Neural cell (in vitro differentiated cells): ENCODE measurements around the gene RNLS. TPM values are rescaled to one million over a fixed set of nuclear protein-coding genes. Genes with fewer than 3 reads are reported as not detected.

Experiments
- H2AFZ ChIP-seq: fragments of 200-600, 300-800 bp; sonication (generic), shearing (Covaris generic); 2 replicates; pipeline ENCODE4 v1.6.0; 2014; ENCODE audit warnings: low read depth, mild to moderate bottlenecking, antibody characterized with exemption, low read length, moderate library complexity
- H3F3A ChIP-seq: fragments of 200-600 bp; shearing (Covaris generic); 2 replicates; pipeline ENCODE4 v1.6.1; 2016; ENCODE audit warnings: mild to moderate bottlenecking, moderate library complexity, mixed read lengths, antibody characterized with exemption, low read length; ENCODE audit not compliant: insufficient read depth, poor library complexity, severe bottlenecking
- H3K27ac ChIP-seq: fragments of 200-600, 300-800 bp; sonication (generic), shearing (Covaris generic); 2 replicates; pipeline ENCODE4 v1.5.1; 2014; ENCODE audit warnings: mild to moderate bottlenecking, low read length, moderate library complexity
- H3K27me3 ChIP-seq: fragments of 300-800, 200-600 bp; sonication (generic), shearing (Covaris generic); 2 replicates; pipeline ENCODE4 v1.6.0; 2014; ENCODE audit warnings: mild to moderate bottlenecking, low read depth, low read length, moderate library complexity; ENCODE audit not compliant: insufficient read depth
- H3K36me3 ChIP-seq: fragments of 300-800, 200-600 bp; sonication (generic), shearing (Covaris generic); 2 replicates; pipeline ENCODE4 v1.5.1; 2014; ENCODE audit warnings: mild to moderate bottlenecking, antibody characterized with exemption, low read length, moderate library complexity; ENCODE audit not compliant: insufficient read depth
- H3K4me2 ChIP-seq: fragments of 300-800, 200-600 bp; sonication (generic), shearing (Covaris generic); 2 replicates; pipeline ENCODE4 v1.6.0; 2014; ENCODE audit warnings: mild to moderate bottlenecking, low read length
- H3K4me3 ChIP-seq: fragments of 300-800, 200-600 bp; sonication (generic), shearing (Covaris generic); 2 replicates; pipeline ENCODE4 v1.5.1; 2014; ENCODE audit warnings: mild to moderate bottlenecking, low read length, moderate library complexity
- H3K79me2 ChIP-seq: fragments of 200-600 bp; shearing (Covaris generic); replicated peaks from 2 replicates; pipeline ENCODE4 v1.6.0; 2014; ENCODE audit warnings: mild to moderate bottlenecking, low read length, moderate library complexity; ENCODE audit not compliant: insufficient read depth
- H3K9ac ChIP-seq: fragments of 300-800, 200-600 bp; sonication (generic), shearing (Covaris generic); 2 replicates; pipeline ENCODE4 v1.6.1; 2016; ENCODE audit warnings: mild to moderate bottlenecking, low read length, mixed read lengths
- H3K9me2 ChIP-seq: fragments of 200-600 bp; shearing (Covaris generic); 2 replicates; pipeline ENCODE4 v1.6.1; 2016; ENCODE audit warnings: mild to moderate bottlenecking, low read length, mixed read lengths; ENCODE audit not compliant: insufficient read depth
- H3K9me3 ChIP-seq: fragments of 200-600, 300-800 bp; sonication (generic), shearing (Covaris generic); 2 replicates; pipeline ENCODE4 v1.6.1; 2016; ENCODE audit warnings: mild to moderate bottlenecking, mixed run types, low read length, moderate library complexity, mixed read lengths
- H4K20me1 ChIP-seq: fragments of 200-600 bp; shearing (Covaris generic); 2 replicates; pipeline ENCODE4 v1.6.1; 2016; ENCODE audit warnings: mild to moderate bottlenecking, mixed run types; ENCODE audit not compliant: insufficient read depth
- CTCF ChIP-seq: fragments of 450-650 bp; IDR thresholded peaks from 2 replicates; pipeline ENCODE4 v1.5.1; 2014; ENCODE audit warnings: antibody characterized with exemption, mild to moderate bottlenecking, moderate library complexity; ENCODE audit not compliant: poor library complexity, severe bottlenecking
- EP300 ChIP-seq: fragments of 450-650 bp; conservative IDR thresholded peaks from 2 replicates; pipeline ENCODE4 v1.6.1; 2014; ENCODE audit warnings: antibody characterized with exemption, mild to moderate bottlenecking, moderate library complexity; ENCODE audit not compliant: poor library complexity, severe bottlenecking
- EZH2 ChIP-seq: fragments of 200-600, 300-800 bp; shearing (Covaris generic), sonication (generic); IDR thresholded peaks from 2 replicates; pipeline ENCODE4 v1.6.1; 2014; ENCODE audit warnings: antibody characterized with exemption, low read length, borderline replicate concordance, mild to moderate bottlenecking; ENCODE audit not compliant: insufficient read depth, poor library complexity, severe bottlenecking
- MXI1 ChIP-seq: fragments of 450-650 bp; conservative IDR thresholded peaks from 2 replicates; pipeline ENCODE4 v1.6.1; 2014; ENCODE audit warnings: antibody characterized with exemption, mild to moderate bottlenecking; ENCODE audit not compliant: poor library complexity, severe bottlenecking
- POLR2AphosphoS5 ChIP-seq: IDR thresholded peaks from 2 replicates; pipeline ENCODE4 v1.6.1; 2012
- RAD21 ChIP-seq: fragments of 450-650 bp; conservative IDR thresholded peaks from 2 replicates; pipeline ENCODE4 v1.6.1; 2014; ENCODE audit warnings: antibody characterized with exemption, mild to moderate bottlenecking, moderate library complexity
- REST ChIP-seq: IDR thresholded peaks from 2 replicates; pipeline ENCODE4 v1.6.1; 2012; ENCODE audit warnings: borderline replicate concordance
- SMC3 ChIP-seq: fragments of 450-650 bp; conservative IDR thresholded peaks from 2 replicates; pipeline ENCODE4 v1.6.1; 2014; ENCODE audit warnings: antibody characterized with exemption, mild to moderate bottlenecking, moderate library complexity; ENCODE audit not compliant: poor library complexity
- TAF1 ChIP-seq: IDR thresholded peaks from 2 replicates; pipeline ENCODE4 v1.6.1; 2012; ENCODE audit warnings: low read depth
- polyA plus RNA-seq: library from polyadenylated mRNA; depleted of rRNA; stranded (reverse); fragments of >200 nt; gene quantifications from 2 replicates; pipeline ENCODE4 v1.2.3, GENCODE V29; 2014

The RNLS gene
- polyA plus RNA-seq, 1 donor from 2014 or later = 0.20 TPM

GRCh38 chr10:88459530-88459929 lies 123.6 kb downstream of the RNLS start:
- no peaks in the 10 kb centered on the region for H3K9me2 ChIP-seq
- H3K9ac ChIP-seq = no peak overlapping the region
- no peak overlapping the region for H3K27ac ChIP-seq

GRCh38 chr10:88458209-88458608 lies 124.9 kb downstream of the RNLS start:
- Histone ChIP-seq H3K9me2 (no peaks in the 10 kb centered on the region), H3K9me3 (no peaks in the 10 kb centered on the region), H3K4me2 (no peak overlapping the region), H3K4me3 (no peak overlapping the region), H3K27me3 (no peaks in the 10 kb centered on the region), H4K20me1 (no peaks in the 10 kb centered on the region), H3K79me2 (no peaks in the 10 kb centered on the region), H3K27ac (no peak overlapping the region), H2AFZ (no peak overlapping the region), H3K9ac (no peak overlapping the region), H3K36me3 (no peaks in the 10 kb centered on the region), H3F3A (no peaks in the 10 kb centered on the region)
- no peak for TF ChIP-seq RAD21
- no peak for TF ChIP-seq EP300
- no peak for TF ChIP-seq POLR2AphosphoS5
- TF ChIP-seq EZH2 = no peak
- TF ChIP-seq TAF1 = no peak
- TF ChIP-seq SMC3 = no peak
- no peak for TF ChIP-seq CTCF

More at GRCh38 chr10:88459530-88459929, 123.6 kb downstream of the RNLS start:
- Histone ChIP-seq H3K79me2 (no peaks in the 10 kb centered on the region), H3K4me3 (no peak overlapping the region), H2AFZ (no peak overlapping the region), H3K27me3 (no peaks in the 10 kb centered on the region), H3F3A (no peaks in the 10 kb centered on the region), H3K9me3 (no peaks in the 10 kb centered on the region), H3K4me2 (no peak overlapping the region), H4K20me1 (no peaks in the 10 kb centered on the region), H3K36me3 (no peaks in the 10 kb centered on the region)
- TF ChIP-seq RAD21 = no peak
- no peak for TF ChIP-seq SMC3
- no peak for TF ChIP-seq EP300
- no peak for TF ChIP-seq TAF1
- no peak for TF ChIP-seq POLR2AphosphoS5
- no peak for TF ChIP-seq REST
- TF ChIP-seq EZH2 = no peak
- no peak for TF ChIP-seq MXI1
- no peak for TF ChIP-seq CTCF
